GM12878 (cell line): ENCODE measurements around the gene NFATC2. TPM values are rescaled to one million over a fixed set of nuclear protein-coding genes. Genes with fewer than 3 reads are reported as not detected.
A peak's percentile ranks its signal among the peaks of the same experiment; 100 is the strongest.

Source experiments
- BCL11A ChIP-seq: IDR thresholded peaks from 2 replicates; pipeline ENCODE4 v1.6.1; 2011; ENCODE audit warnings: low read depth, low read length
- CREM ChIP-seq: IDR thresholded peaks from 2 replicates; pipeline ENCODE4 v1.6.1; 2014; ENCODE audit warnings: antibody characterized with exemption, low read depth
- NBN ChIP-seq: fragments of 450-650 bp; IDR thresholded peaks from 2 replicates; pipeline ENCODE4 v1.6.1; 2016
- ZNF207 ChIP-seq: fragments of 450-650 bp; IDR thresholded peaks from 2 replicates; pipeline ENCODE4 v1.6.1; 2014; ENCODE audit warnings: antibody characterized with exemption, mild to moderate bottlenecking, borderline replicate concordance
- ZNF274 ChIP-seq: IDR thresholded peaks from one replicate; pipeline ENCODE4 v1.8.0; 2011; ENCODE audit not compliant: insufficient read length, insufficient read depth
- polyA plus RNA-seq, 11 experiments: library from polyadenylated mRNA; depleted of rRNA in 4 of 11; unstranded in 6 of 11; stranded (reverse) in 5 of 11; fragments of >200 nt; fragmentation: Nextera tagmentation in 4 of 11; fragmentation: Illumina TruSeq in 1 of 11; extraction: Ambion mirVana in 4 of 11; extraction: Trizol in 1 of 11; gene quantifications; 1 replicate in 1 of 11; 2 replicates in 10 of 11; pipeline versions ENCODE4 v1.2.1 to v1.2.3, GENCODE V29; 2011 to 2016; ENCODE audit warnings: inconsistent platforms in 2 of 11, missing spikeins in 2 of 11, low read depth in 1 of 11
- total RNA-seq, 4 experiments: library from RNA; depleted of rRNA in 3 of 4; stranded (reverse); fragments of >200 nt in 3 of 4; fragmentation: Illumina TruSeq in 1 of 4; extraction: Trizol in 1 of 4; gene quantifications; 2 replicates each; pipeline versions ENCODE4 v1.2.1 to v1.2.3, GENCODE V29; 2013 to 2021
- TF ChIP-seq, protein P1 (sequence below): IDR thresholded peaks from 2 replicates; pipeline ENCODE4 v1.6.1; 2012; ENCODE audit warnings: improper control_type of control experiment, low read depth, low read length; ENCODE audit not compliant: insufficient replicate concordance
- TF ChIP-seq, protein P2 (sequence below): fragments of 450-650 bp; IDR thresholded peaks from 2 replicates; pipeline ENCODE4 v1.6.1; 2017; ENCODE audit warnings: mild to moderate bottlenecking, moderate library complexity

The NFATC2 gene
- total and polyA plus RNA-seq, 10 of the 15 experiments (the other 5 are each of a cell fraction or from before 2014, with no cell fraction given): 3.3 to 20.0 (median 7.3) TPM

DNA sequence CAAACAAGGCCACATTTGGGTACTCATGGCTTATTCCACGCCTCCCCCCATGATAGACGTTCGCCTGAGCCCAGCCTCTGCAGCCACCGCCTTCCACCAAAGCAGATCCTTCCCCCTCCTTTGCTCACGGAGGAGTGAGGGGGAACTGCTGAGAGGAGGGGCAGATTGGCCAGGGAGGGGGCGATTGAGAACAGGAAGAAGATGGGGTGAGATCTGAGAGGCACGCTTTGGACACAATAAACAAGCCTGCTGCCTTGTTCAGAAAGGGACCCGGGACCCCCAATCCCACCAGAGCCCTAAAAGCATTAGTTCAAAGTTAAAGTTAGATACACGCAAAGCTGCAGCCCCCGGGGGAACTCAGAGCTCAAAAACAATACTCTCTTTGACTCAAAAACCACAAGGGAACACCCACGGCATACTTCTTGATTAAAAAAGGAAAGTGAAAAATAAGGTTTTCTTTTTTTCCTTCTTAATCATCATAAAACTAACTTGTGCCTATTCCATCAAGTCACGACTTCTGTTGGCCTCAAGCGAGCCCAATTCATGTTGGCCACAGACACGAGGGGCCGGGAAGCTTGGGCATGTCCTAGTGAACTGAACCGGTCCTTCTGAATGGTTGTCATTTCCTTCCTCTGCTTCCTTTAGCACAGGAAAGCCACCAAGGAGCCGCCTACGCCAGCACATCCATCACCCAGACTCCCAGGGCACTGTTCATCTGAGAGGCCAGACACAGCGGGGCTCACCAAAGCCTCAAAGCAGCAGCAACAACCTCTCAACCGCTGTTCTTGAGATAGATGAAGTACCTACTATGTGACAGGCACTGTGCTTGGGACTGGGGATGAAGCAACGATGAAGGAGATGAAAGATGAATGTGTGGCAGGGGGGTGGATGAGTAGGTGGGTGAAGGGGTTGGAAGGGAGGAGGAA, 44.7 kb downstream of the NFATC2 start (continued):
- TF ChIP-seq ZNF274: no peak
- no peak for TF ChIP-seq ZNF207
- TF ChIP-seq, protein P1, sequence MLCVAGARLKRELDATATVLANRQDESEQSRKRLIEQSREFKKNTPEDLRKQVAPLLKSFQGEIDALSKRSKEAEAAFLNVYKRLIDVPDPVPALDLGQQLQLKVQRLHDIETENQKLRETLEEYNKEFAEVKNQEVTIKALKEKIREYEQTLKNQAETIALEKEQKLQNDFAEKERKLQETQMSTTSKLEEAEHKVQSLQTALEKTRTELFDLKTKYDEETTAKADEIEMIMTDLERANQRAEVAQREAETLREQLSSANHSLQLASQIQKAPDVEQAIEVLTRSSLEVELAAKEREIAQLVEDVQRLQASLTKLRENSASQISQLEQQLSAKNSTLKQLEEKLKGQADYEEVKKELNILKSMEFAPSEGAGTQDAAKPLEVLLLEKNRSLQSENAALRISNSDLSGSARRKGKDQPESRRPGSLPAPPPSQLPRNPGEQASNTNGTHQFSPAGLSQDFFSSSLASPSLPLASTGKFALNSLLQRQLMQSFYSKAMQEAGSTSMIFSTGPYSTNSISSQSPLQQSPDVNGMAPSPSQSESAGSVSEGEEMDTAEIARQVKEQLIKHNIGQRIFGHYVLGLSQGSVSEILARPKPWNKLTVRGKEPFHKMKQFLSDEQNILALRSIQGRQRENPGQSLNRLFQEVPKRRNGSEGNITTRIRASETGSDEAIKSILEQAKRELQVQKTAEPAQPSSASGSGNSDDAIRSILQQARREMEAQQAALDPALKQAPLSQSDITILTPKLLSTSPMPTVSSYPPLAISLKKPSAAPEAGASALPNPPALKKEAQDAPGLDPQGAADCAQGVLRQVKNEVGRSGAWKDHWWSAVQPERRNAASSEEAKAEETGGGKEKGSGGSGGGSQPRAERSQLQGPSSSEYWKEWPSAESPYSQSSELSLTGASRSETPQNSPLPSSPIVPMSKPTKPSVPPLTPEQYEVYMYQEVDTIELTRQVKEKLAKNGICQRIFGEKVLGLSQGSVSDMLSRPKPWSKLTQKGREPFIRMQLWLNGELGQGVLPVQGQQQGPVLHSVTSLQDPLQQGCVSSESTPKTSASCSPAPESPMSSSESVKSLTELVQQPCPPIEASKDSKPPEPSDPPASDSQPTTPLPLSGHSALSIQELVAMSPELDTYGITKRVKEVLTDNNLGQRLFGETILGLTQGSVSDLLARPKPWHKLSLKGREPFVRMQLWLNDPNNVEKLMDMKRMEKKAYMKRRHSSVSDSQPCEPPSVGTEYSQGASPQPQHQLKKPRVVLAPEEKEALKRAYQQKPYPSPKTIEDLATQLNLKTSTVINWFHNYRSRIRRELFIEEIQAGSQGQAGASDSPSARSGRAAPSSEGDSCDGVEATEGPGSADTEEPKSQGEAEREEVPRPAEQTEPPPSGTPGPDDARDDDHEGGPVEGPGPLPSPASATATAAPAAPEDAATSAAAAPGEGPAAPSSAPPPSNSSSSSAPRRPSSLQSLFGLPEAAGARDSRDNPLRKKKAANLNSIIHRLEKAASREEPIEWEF: no peak
- TF ChIP-seq NBN: peak; percentile 27; the same call in 1 of the 2 replicates
- TF ChIP-seq BCL11A: peak; percentile 81; the same call in 1 of the 2 replicates
- TF ChIP-seq, protein P2, sequence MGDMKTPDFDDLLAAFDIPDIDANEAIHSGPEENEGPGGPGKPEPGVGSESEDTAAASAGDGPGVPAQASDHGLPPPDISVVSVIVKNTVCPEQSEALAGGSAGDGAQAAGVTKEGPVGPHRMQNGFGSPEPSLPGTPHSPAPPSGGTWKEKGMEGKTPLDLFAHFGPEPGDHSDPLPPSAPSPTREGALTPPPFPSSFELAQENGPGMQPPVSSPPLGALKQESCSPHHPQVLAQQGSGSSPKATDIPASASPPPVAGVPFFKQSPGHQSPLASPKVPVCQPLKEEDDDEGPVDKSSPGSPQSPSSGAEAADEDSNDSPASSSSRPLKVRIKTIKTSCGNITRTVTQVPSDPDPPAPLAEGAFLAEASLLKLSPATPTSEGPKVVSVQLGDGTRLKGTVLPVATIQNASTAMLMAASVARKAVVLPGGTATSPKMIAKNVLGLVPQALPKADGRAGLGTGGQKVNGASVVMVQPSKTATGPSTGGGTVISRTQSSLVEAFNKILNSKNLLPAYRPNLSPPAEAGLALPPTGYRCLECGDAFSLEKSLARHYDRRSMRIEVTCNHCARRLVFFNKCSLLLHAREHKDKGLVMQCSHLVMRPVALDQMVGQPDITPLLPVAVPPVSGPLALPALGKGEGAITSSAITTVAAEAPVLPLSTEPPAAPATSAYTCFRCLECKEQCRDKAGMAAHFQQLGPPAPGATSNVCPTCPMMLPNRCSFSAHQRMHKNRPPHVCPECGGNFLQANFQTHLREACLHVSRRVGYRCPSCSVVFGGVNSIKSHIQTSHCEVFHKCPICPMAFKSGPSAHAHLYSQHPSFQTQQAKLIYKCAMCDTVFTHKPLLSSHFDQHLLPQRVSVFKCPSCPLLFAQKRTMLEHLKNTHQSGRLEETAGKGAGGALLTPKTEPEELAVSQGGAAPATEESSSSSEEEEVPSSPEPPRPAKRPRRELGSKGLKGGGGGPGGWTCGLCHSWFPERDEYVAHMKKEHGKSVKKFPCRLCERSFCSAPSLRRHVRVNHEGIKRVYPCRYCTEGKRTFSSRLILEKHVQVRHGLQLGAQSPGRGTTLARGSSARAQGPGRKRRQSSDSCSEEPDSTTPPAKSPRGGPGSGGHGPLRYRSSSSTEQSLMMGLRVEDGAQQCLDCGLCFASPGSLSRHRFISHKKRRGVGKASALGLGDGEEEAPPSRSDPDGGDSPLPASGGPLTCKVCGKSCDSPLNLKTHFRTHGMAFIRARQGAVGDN: 0 out of 2 replicates have a peak, but pooled peaks have one; percentile 23
- no peak; the same call in 1 of the 2 replicates for TF ChIP-seq CREM
